Measurements from ENCODE around the gene POM121.
"Not testable (repeated sequence)": the region's sequence is repeated elsewhere in the genome, so short reads cannot be mapped to it uniquely, and the experiment has no call there.

POM121 gene

DNA sequence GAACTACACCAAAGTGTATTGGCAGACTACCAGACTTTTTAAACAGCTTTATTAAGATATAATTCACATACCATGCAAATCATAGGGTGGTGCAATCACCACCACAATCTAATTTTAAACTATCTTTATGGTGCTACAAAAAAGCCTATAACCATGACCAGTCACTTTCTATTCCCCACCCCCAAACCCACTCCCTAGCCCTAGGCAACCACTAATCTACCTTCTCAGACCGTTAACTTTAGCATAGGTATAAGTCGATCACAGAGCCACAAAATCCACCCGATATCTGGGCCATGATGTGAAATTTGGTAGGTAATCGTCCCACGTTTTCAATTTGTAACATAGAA, 536 bp upstream of the POM121 start:
- ATAC-seq = peak; percentile 41
- TF ChIP-seq ISL1 (CRISPR knock-in tag; IDR thresholded peaks at IDR 0.05) = no peak
- no peak for TF ChIP-seq ZFP3 (CRISPR knock-in tag; IDR thresholded peaks at IDR 0.05)
- TF ChIP-seq RARB (CRISPR knock-in tag; IDR thresholded peaks at IDR 0.05) = no peak; the same call in 1 of the 2 replicates
- TF ChIP-seq, protein P1, sequence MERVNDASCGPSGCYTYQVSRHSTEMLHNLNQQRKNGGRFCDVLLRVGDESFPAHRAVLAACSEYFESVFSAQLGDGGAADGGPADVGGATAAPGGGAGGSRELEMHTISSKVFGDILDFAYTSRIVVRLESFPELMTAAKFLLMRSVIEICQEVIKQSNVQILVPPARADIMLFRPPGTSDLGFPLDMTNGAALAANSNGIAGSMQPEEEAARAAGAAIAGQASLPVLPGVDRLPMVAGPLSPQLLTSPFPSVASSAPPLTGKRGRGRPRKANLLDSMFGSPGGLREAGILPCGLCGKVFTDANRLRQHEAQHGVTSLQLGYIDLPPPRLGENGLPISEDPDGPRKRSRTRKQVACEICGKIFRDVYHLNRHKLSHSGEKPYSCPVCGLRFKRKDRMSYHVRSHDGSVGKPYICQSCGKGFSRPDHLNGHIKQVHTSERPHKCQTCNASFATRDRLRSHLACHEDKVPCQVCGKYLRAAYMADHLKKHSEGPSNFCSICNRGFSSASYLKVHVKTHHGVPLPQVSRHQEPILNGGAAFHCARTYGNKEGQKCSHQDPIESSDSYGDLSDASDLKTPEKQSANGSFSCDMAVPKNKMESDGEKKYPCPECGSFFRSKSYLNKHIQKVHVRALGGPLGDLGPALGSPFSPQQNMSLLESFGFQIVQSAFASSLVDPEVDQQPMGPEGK (CRISPR knock-in tag; IDR thresholded peaks at IDR 0.05; ENCODE audit: borderline replicate concordance) = 0 out of 2 replicates have a peak, but pooled peaks have one; percentile 24
- no peak for TF ChIP-seq PPARA (CRISPR knock-in tag; IDR thresholded peaks at IDR 0.05; ENCODE audit: borderline replicate concordance)

GRCh38 chr7:72925546-72926120, 738 bp downstream of the POM121 start:
- ATAC-seq = no peak
- TF ChIP-seq ESRRG (CRISPR knock-in tag; IDR thresholded peaks at IDR 0.05) (no peak), ISL1 (CRISPR knock-in tag; IDR thresholded peaks at IDR 0.05) (no peak), OSR1 (CRISPR knock-in tag; IDR thresholded peaks at IDR 0.05) (no peak), TSHZ2 (CRISPR knock-in tag; IDR thresholded peaks at IDR 0.05) (no peak), GLIS3 (CRISPR knock-in tag; IDR thresholded peaks at IDR 0.05) (no peak), ZFP30 (CRISPR knock-in tag; IDR thresholded peaks at IDR 0.05) (no peak), POU6F1 (CRISPR knock-in tag; IDR thresholded peaks at IDR 0.05; ENCODE audit: borderline replicate concordance, low read depth) (no peak), ZNF565 (CRISPR knock-in tag; conservative IDR thresholded peaks at IDR 0.05; ENCODE audit: low read depth) (no peak), TOX (CRISPR knock-in tag; IDR thresholded peaks at IDR 0.05; ENCODE audit: borderline replicate concordance) (no peak)
- TF ChIP-seq, protein P2, sequence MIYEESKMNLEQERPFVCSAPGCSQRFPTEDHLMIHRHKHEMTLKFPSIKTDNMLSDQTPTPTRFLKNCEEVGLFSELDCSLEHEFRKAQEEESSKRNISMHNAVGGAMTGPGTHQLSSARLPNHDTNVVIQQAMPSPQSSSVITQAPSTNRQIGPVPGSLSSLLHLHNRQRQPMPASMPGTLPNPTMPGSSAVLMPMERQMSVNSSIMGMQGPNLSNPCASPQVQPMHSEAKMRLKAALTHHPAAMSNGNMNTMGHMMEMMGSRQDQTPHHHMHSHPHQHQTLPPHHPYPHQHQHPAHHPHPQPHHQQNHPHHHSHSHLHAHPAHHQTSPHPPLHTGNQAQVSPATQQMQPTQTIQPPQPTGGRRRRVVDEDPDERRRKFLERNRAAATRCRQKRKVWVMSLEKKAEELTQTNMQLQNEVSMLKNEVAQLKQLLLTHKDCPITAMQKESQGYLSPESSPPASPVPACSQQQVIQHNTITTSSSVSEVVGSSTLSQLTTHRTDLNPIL (CRISPR knock-in tag; IDR thresholded peaks at IDR 0.05; ENCODE audit: low read depth) = no peak

GRCh38 chr7:72927791-72928190, 2.9 kb downstream of the POM121 start:
- not testable (repeated sequence) for ATAC-seq

GRCh38 chr7:72928216-72928615, 3.3 kb downstream of the POM121 start:
- not testable (repeated sequence) for ATAC-seq

DNA sequence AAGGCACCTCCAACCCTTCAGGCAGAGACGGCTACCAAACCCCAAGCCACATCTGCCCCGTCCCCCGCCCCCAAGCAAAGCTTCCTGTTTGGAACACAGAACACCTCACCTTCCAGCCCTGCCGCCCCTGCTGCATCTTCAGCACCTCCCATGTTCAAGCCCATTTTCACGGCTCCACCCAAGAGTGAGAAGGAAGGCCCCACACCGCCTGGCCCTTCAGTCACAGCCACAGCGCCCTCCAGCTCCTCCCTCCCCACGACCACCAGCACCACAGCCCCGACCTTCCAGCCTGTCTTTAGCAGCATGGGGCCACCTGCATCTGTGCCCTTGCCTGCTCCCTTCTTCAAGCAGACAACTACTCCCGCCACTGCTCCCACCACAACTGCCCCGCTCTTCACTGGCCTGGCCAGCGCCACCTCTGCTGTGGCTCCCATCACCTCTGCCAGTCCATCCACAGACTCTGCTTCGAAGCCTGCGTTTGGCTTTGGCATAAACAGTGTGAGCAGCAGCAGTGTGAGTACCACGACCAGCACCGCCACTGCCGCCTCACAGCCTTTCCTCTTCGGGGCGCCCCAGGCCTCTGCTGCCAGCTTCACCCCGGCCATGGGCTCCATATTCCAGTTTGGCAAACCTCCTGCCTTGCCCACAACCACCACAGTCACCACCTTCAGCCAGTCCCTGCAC, 17.3 kb downstream of the POM121 start:
- not testable (repeated sequence) for ATAC-seq

GRCh38 chr7:72942956-72943355, 18.1 kb downstream of the POM121 start:
- ATAC-seq = not testable (repeated sequence)

- peak; percentile 9 for ATAC-seq
Measured at GRCh38 chr7:72944937-72945336, 20.0 kb downstream of the POM121 start.

DNA sequence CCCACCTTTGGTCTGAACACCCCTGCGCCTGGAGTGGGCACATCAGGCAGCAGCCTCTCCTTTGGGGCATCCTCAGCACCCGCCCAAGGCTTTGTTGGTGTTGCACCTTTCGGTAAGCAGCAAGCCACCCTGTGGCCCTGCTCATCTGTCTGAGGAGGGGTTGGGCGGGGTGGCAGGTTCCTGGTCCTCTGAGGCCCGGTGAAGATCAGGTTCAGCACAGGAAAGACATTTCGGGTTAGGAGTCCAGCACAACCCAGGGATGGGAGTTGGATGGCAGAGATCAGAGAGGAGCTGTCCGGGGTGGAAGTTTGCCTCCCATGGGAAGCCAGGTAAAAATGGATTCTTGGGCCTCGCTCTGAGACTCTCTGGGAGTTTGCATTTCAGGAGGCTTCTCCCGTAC, 20.7 kb downstream of the POM121 start:
- ATAC-seq = not testable (repeated sequence)

- ATAC-seq = peak; percentile 35
Measured at GRCh38 chr7:72946130-72946745, 21.3 kb downstream of the POM121 start.

DNA sequence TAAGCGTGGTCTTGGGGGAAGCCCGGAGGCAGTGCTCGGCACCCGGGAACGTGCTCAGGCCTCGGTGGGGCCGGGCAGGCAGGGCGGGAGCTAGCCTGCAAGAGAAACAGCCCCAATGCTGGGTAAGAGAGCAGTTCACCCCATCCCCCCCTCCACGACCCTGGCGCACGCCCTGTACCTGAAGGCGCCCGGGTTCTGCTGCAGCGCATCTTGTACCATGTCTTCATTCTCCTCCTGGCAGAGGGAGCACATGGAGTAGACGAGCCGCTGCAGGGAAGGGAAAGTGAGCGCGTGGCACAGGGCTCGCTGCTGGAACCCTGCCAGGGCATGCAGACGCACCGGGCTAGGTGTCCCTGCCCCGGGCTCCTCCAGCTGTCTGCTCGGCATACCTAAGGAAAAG, 23.8 kb downstream of the POM121 start:
- ATAC-seq = not testable (repeated sequence)

- ATAC-seq = not testable (repeated sequence)
Measured at GRCh38 chr7:72949276-72949675, 24.4 kb downstream of the POM121 start.

DNA sequence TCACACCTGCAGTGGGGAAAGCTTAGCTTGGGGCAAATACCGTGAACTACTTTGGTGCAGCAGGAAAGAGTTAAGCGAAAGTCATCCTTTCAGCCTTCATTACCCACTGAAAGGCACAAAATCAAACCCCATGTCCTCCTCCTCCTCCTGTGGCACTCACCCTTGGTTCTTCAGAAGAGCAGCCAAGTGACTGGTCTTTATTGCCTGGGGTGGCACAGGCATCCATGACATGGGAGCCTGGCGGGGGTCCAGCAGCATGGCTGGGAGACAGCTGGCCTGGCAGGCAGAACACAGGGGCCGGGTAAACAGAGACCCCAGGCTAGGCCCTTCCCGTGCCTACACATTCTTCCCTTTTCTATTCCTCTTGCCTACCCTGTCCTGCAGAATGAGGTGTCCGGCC, 24.8 kb downstream of the POM121 start:
- not testable (repeated sequence) for ATAC-seq

Data from SK-N-SH treated with all-trans-retinoic acid at 6 μM for 48 hours (cell line).